ENCODE data around the gene CNRIP1.

- TF ChIP-seq CTCF (IDR thresholded peaks at IDR 0.05) (no peak), ZBTB21 (CRISPR knock-in tag; IDR thresholded peaks at IDR 0.05; ENCODE audit: borderline replicate concordance) (no peak)
Observed at GRCh38 chr2:68244456-68244855, 75.3 kb downstream of the CNRIP1 start.
